Esophagus (tissue), 2 donors: ENCODE measurements around the gene GAREM1. TPM values are rescaled to one million over a fixed set of nuclear protein-coding genes. Genes with fewer than 3 reads are reported as not detected.

Experiments used
- H3K27ac ChIP-seq, 2 donors: one replicate each; pipeline ENCODE4 v1.5.1; 2013; ENCODE audit warnings: low read depth in 2 of 2, mild to moderate bottlenecking in 2 of 2, inconsistent platforms in 1 of 2, low read length in 1 of 2, moderate library complexity in 1 of 2
- H3K27me3 ChIP-seq, 2 donors: one replicate each; pipeline ENCODE4 v1.6.1; 2013; ENCODE audit warnings: low read length in 2 of 2, control low read depth in 1 of 2, mild to moderate bottlenecking in 1 of 2; ENCODE audit not compliant: insufficient read depth in 2 of 2, control insufficient read depth in 1 of 2
- H3K36me3 ChIP-seq, 2 donors: one replicate each; pipeline ENCODE4 v1.6.1; 2013; ENCODE audit warnings: low read length in 1 of 2; ENCODE audit not compliant: control insufficient read depth in 2 of 2, insufficient read depth in 2 of 2
- H3K4me1 ChIP-seq, 2 donors: one replicate each; pipeline ENCODE4 v1.6.1; 2013; ENCODE audit warnings: low read length in 1 of 2; ENCODE audit not compliant: control insufficient read depth in 2 of 2, insufficient read depth in 2 of 2
- H3K4me3 ChIP-seq, 2 donors: one replicate each; pipeline ENCODE4 v1.5.1; 2013; ENCODE audit warnings: low read length in 2 of 2, mild to moderate bottlenecking in 2 of 2, low read depth in 1 of 2, moderate library complexity in 1 of 2
- H3K9me3 ChIP-seq, 2 donors: one replicate each; pipeline ENCODE4 v1.6.1; 2013; ENCODE audit warnings: mild to moderate bottlenecking in 2 of 2, low read depth in 1 of 2, low read length in 1 of 2, moderate library complexity in 1 of 2; ENCODE audit not compliant: control insufficient read depth in 2 of 2, insufficient read depth in 1 of 2
- WGBS, 2 donors: extraction: QIAGEN DNeasy Blood & Tissue Kit; methylation state at CpG; one replicate each; pipeline ENCODE4 v1.1.7; 2013; 5-methylcytosine and 5-hydroxymethylcytosine counted together
- polyA plus RNA-seq, 2 donors: library from polyadenylated mRNA; stranded (reverse); fragments of 200-250 nt; gene quantifications; one replicate each; pipeline ENCODE4 v1.2.3, GENCODE V29; 2013
- donor health status: healthy with polysubstance abuse.
- donor health status: Bipolar disorder and iron deficiency.

Gene GAREM1
- polyA plus RNA-seq, 2 donors: 4.9 to 6.1 TPM

DNA sequence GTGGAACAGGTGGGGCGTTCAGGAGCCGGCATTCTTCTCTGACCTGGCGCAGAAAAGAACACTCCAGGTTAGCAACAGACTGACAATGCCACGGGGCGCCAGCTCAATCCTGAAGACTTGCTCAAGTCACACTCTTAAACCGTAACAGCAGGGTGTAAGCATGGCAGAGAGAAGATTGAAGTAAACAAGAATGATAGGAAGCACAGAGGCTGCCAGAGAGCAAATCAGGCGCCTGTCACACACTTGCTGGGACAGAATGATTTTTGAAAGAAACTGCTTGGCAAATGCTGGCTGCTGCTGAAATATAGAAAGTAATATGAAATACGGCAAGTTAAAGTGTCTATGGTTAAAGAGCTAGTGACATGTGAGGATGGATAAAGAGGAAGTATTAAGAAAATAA is 200.3 kb downstream of the GAREM1 start:
- Histone ChIP-seq H3K36me3 (peaks cover 3 to 11% of the 10 kb centered on the region in 2 donors), H3K27me3 (no peaks in the 10 kb centered on the region)
- WGBS, 2 donors: 94 to 95% methylated on average over 8 of the region's 8 CpGs

GRCh38 chr18:32267463-32267862 is 203.2 kb downstream of the GAREM1 start:
- 89 to 91% methylated on average over 4 of the region's 4 CpGs for WGBS, 2 donors
- Histone ChIP-seq H3K4me1 (no peaks in the 10 kb centered on the region), H3K4me3 (no peak overlapping the region), H3K36me3 (peaks cover 3 to 11% of the 10 kb centered on the region in 2 donors), H3K27ac (no peak overlapping the region), H3K27me3 (no peaks in the 10 kb centered on the region), H3K9me3 (no peaks in the 10 kb centered on the region)

More for the DNA sequence above, 200.3 kb downstream of the GAREM1 start:
- Histone ChIP-seq H3K4me1 (no peaks in the 10 kb centered on the region), H3K4me3 (no peak overlapping the region), H3K9me3 (no peaks in the 10 kb centered on the region), H3K27ac (no peak overlapping the region)

GRCh38 chr18:32264401-32264800 is 206.3 kb downstream of the GAREM1 start:
- H3K27ac ChIP-seq: no peak overlapping the region
- no peaks in the 10 kb centered on the region for H3K27me3 ChIP-seq
- WGBS, 2 donors: 76 to 77% methylated on average over 2 of the region's 2 CpGs
- H3K9me3 ChIP-seq: no peaks in the 10 kb centered on the region
- H3K36me3 ChIP-seq: peaks cover 3 to 7% of the 10 kb centered on the region in 2 donors
- H3K4me3 ChIP-seq: no peak overlapping the region
- no peaks in the 10 kb centered on the region for H3K4me1 ChIP-seq

DNA sequence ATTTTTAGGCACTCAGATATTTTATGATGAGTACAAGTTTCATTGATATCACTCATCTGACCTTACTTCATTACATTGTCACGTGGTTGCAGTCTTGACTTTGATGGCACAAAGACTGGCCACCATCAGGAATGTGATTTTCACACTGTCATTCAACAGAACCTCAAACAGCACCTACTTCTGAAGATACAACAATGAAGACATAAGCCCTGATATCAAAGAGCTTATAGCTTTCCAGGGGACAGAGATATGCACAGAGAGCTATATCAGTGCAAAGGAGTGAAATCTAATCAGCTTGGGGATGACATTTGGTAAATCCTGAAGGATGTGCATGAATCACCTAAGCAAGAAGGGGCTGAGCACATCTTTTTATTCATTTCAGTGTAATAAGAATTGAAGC is 208.6 kb downstream of the GAREM1 start:
- Histone ChIP-seq H3K27ac (no peak overlapping the region), H3K4me1 (no peaks in the 10 kb centered on the region), H3K36me3 (no peaks in the 10 kb centered on the region), H3K27me3 (no peaks in the 10 kb centered on the region), H3K4me3 (no peak overlapping the region), H3K9me3 (no peaks in the 10 kb centered on the region)
- 74 to 86% methylated on average over 1 of the region's 1 CpG for WGBS, 2 donors

GRCh38 chr18:32261003-32261402 is 209.7 kb downstream of the GAREM1 start:
- Histone ChIP-seq H3K36me3 (no peaks in the 10 kb centered on the region), H3K27me3 (no peaks in the 10 kb centered on the region), H3K27ac (no peak overlapping the region), H3K4me1 (no peaks in the 10 kb centered on the region), H3K9me3 (no peaks in the 10 kb centered on the region), H3K4me3 (no peak overlapping the region)
- WGBS, 2 donors: 97 to 98% methylated on average over 5 of the region's 5 CpGs

- 74 to 82% methylated on average over 6 of the region's 6 CpGs for WGBS, 2 donors
- H3K36me3 ChIP-seq: no peaks in the 10 kb centered on the region
- no peaks in the 10 kb centered on the region for H3K27me3 ChIP-seq
- H3K4me3 ChIP-seq: no peak overlapping the region
- H3K27ac ChIP-seq: no peak overlapping the region
- no peaks in the 10 kb centered on the region for H3K9me3 ChIP-seq
- H3K4me1 ChIP-seq: no peaks in the 10 kb centered on the region
Measured at GRCh38 chr18:32259553-32259952, 211.1 kb downstream of the GAREM1 start.

GRCh38 chr18:32258558-32259204 is 212.0 kb downstream of the GAREM1 start:
- Histone ChIP-seq H3K27me3 (no peaks in the 10 kb centered on the region), H3K4me1 (no peaks in the 10 kb centered on the region), H3K36me3 (no peaks in the 10 kb centered on the region), H3K27ac (no peak overlapping the region), H3K4me3 (no peak overlapping the region), H3K9me3 (no peaks in the 10 kb centered on the region)
- 67 to 73% methylated on average over 5 of the region's 5 CpGs for WGBS, 2 donors

GRCh38 chr18:32258148-32258547 is 212.5 kb downstream of the GAREM1 start:
- Histone ChIP-seq H3K27ac (no peak overlapping the region), H3K9me3 (no peaks in the 10 kb centered on the region), H3K36me3 (no peaks in the 10 kb centered on the region), H3K4me3 (no peak overlapping the region), H3K4me1 (no peaks in the 10 kb centered on the region), H3K27me3 (no peaks in the 10 kb centered on the region)
- WGBS, 2 donors: 72 to 80% methylated on average over 2 of the region's 2 CpGs

- H3K9me3 ChIP-seq: no peaks in the 10 kb centered on the region
- H3K27ac ChIP-seq: no peak overlapping the region
- no peak overlapping the region for H3K4me3 ChIP-seq
- no peaks in the 10 kb centered on the region for H3K27me3 ChIP-seq
- WGBS, 2 donors: 70 to 76% methylated on average over 5 of the region's 5 CpGs
- H3K36me3 ChIP-seq: no peaks in the 10 kb centered on the region
- H3K4me1 ChIP-seq: no peaks in the 10 kb centered on the region
Measured at GRCh38 chr18:32257084-32257785, 213.4 kb downstream of the GAREM1 start.

DNA sequence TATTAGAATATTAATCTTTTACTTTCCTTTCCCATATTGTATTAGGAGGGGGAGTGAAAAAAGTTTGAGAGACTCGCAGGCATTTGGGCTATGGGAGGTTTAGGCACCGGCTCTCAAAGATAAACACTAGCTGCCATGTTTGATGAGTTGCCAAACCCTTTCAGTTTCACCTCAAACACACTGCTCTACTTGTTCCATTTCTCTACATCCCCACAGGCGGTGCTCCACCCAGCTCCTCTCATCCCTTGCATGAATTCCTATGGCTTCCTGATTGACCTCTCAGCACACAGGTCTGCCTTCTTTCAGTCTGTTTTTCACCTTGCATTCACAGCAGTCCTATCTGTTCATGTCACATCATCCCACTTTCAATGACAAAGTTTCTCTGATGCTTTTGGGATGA is 215.1 kb downstream of the GAREM1 start:
- Histone ChIP-seq H3K27ac (no peak overlapping the region), H3K4me1 (no peaks in the 10 kb centered on the region), H3K9me3 (no peaks in the 10 kb centered on the region), H3K27me3 (no peaks in the 10 kb centered on the region), H3K4me3 (no peak overlapping the region), H3K36me3 (no peaks in the 10 kb centered on the region)
- 46 to 62% methylated on average over 3 of the region's 3 CpGs for WGBS, 2 donors
